Measurements from ENCODE around the gene IFI30. TPM values are rescaled to one million over a fixed set of nuclear protein-coding genes. Genes with fewer than 3 reads are reported as not detected.

IFI30 gene
- total RNA-seq, 2 experiments from 2014 or later: 23.7 to 26.9 TPM

GRCh38 chr19:18220632-18221275 is 47.1 kb downstream of the IFI30 start:
- DNase-seq: no peak
- peaks cover 32% of the 10 kb centered on the region for H3K27me3 Mint-ChIP-seq
- no peaks in the 10 kb centered on the region for H3K36me3 Mint-ChIP-seq
- H3K4me3 Mint-ChIP-seq: no peak overlapping the region
- no peaks in the 10 kb centered on the region for H3K9me3 Mint-ChIP-seq
- H3K4me1 Mint-ChIP-seq (ENCODE audit: low read depth): peaks cover 18% of the 10 kb centered on the region
- POLR2A ChIA-PET: no interaction called here
- intact Hi-C loops (cut with micrococcal nuclease): no loop called here
- CTCF ChIA-PET: interaction anchor here (1.0 to 1.5 kb wide), 2 partner anchors 31 to 168 kb away, joined by 4 to 6 read pairs; no protein-coding TSS in a partner anchor
- H3K27ac Mint-ChIP-seq: no peak overlapping the region

DNA sequence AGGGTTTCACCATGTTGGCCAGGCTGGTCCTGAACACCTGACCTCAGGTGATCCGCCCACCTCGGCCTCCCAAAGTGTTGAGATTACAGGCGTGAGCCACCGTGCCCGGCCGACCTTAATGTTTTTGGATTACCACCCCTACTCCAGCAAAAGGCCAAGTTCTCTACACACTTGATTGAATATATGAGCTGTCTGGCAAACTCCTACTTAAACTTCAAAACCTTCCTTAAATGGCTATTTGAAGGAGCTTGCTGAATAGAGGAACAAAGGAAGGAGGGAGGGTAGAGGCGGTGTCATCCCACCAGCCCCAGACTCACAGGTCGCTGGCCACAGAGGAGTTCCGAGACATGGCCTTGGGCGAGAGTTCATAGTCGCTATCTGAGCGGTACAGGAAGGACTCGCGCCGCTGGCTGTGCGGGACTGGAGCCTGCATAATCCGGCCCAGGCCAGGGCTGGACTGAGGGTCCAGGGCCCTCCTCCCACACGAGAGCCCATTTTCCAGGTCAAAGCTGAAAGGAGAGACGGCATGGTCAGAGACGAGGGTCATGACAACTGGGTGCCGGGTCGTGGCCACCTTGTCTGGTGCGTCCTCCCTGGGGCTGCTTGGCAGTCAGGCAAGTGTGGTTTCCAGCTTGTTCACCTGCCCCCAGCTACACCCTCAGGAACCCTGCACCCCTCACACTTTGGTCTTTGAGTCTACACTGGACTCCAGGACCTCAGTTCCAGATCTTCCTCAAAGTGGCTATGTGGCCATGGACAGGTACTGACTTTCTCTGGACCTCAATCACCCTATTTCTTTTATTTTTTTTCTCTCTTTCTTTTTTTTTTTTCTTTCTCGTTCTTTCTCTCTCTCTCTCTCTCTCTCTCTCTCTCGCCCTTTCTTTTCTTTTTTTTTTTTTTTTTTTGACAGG is 48.5 kb downstream of the IFI30 start:
- Mint-ChIP-seq H3K4me3 (no peak overlapping the region), H3K27ac (no peak overlapping the region), H3K27me3 (peaks cover 40% of the 10 kb centered on the region), H3K36me3 (no peaks in the 10 kb centered on the region), H3K9me3 (no peaks in the 10 kb centered on the region), H3K4me1 (ENCODE audit: low read depth) (peaks cover 21% of the 10 kb centered on the region)
- CTCF ChIA-PET: interaction anchor here (1.0 to 2.3 kb wide), 4 partner anchors 14 to 57 kb away, joined by 3 to 9 read pairs (median 4); no protein-coding TSS in a partner anchor
- intact Hi-C loops (cut with micrococcal nuclease): no loop called here
- no peak for DNase-seq
- POLR2A ChIA-PET: interaction anchor here (0.6 kb wide), 1 partner anchor 362 kb away, joined by 3 read pairs; the partner anchor contains the start of gene RPL18A

DNA sequence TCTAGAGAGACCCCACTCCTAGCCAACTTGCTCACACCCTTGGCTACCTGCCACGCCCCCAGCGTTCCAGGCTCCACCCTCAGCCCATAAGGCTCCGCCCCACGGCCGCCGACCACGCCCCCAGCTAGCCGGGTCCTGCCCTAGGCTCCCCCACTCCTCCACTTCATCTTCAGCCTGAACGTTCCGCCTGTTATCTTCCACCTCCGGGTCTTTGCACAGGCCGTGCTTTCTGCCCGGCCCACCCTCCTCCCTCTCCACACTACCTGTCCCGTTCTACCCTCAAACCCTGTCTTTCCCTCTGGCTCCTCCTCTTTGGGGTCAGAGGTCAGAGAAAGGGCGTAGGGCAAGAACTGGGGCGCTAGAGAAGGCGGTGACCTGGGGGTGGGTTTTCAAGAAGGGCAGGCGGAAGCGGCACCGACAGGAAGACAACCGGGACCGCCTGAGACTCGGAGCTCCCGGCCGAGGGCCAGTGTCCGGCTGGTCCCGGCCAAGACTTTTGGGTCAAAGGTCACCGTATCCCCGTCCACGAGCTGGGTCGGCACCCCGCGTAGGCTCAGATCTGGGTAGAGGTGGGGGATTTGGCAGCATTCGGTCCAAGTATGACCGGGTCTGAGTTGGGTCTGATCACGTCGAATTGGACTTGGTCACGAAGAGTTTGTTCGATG is 50.4 kb downstream of the IFI30 start:
- ChIA-PET POLR2A (interaction anchor here (0.6 to 1.2 kb wide), 2 partner anchors 31 to 66 kb away, joined by 3 read pairs; partner anchors contain the start of gene MPV17L2), CTCF (interaction anchor here (0.6 to 1.4 kb wide), 14 partner anchors 9 to 164 kb away, joined by 3 to 13 read pairs (median 3); partner anchors contain the start of genes JUND and RAB3A)
- H3K9me3 Mint-ChIP-seq: no peaks in the 10 kb centered on the region
- H3K4me1 Mint-ChIP-seq (ENCODE audit: low read depth): peaks cover 21% of the 10 kb centered on the region
- peak; percentile 57 for DNase-seq
- H3K27me3 Mint-ChIP-seq: peaks cover 52% of the 10 kb centered on the region
- H3K27ac Mint-ChIP-seq: no peak overlapping the region
- peak overlapping the region; percentile 71 for H3K4me3 Mint-ChIP-seq
- intact Hi-C loops (cut with micrococcal nuclease): loop anchor here (2.0 kb wide), 2 partner anchors 63 to 71 kb away; partner anchors contain the start of gene PIK3R2
- no peaks in the 10 kb centered on the region for H3K36me3 Mint-ChIP-seq

DNA sequence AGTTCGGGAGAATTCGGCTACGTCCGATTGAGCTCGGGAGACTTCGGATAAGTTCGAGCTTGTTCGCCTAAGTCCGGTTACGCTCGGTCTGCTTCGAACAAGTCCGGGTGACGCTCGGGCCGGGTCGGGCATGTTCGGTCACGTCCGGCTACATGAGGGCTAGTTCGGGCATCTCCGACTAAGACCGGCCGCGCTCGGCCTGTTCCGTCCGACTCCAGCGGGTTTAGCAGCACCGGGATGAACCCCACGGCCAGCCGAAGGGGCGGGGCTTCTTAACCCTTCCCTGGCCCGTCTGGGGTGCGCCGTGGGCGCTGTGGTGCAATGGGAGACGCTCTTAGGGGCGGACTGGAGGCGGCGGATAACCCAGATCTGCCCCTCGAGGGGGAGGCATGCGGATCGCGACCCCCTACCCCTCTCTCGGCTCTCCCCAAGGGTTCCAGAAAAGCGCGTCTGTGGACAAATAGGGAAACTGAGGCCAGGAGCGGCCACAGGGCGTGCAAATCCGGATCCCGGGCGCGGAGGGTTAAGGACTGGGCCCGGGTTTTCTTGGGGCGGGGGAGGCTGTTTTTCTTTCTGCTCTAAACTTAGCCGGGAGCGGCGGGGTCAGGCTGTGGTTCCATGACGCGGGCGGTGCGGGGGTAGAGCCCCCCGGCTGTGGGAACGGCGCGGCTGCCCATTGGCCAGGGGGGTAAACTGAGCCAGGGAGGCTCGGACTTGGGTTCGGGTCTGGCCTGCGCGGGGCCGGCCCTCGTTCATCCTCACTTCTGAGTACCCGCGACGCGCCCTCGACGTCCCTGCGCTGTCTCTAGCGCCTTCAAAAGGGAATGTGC is 51.1 kb downstream of the IFI30 start:
- intact Hi-C loops (cut with micrococcal nuclease): loop anchor here (2.0 kb wide), 2 partner anchors 64 to 72 kb away; partner anchors contain the start of gene PIK3R2
- peak overlapping the region; percentile 71 for H3K4me3 Mint-ChIP-seq
- H3K9me3 Mint-ChIP-seq: no peaks in the 10 kb centered on the region
- peak; percentile 96 for DNase-seq
- ChIA-PET CTCF (interaction anchor here (0.6 to 1.4 kb wide), 14 partner anchors 8 to 164 kb away, joined by 3 to 13 read pairs (median 4); partner anchors contain the start of genes JUND and RAB3A), POLR2A (interaction anchor here (0.6 to 1.2 kb wide), 2 partner anchors 32 to 67 kb away, joined by 3 read pairs; partner anchors contain the start of gene MPV17L2)
- H3K27ac Mint-ChIP-seq: no peak overlapping the region
- H3K4me1 Mint-ChIP-seq (ENCODE audit: low read depth): peaks cover 21% of the 10 kb centered on the region
- no peaks in the 10 kb centered on the region for H3K36me3 Mint-ChIP-seq
- H3K27me3 Mint-ChIP-seq: peaks cover 57% of the 10 kb centered on the region

- H3K4me1 Mint-ChIP-seq (ENCODE audit: low read depth): peaks cover 21% of the 10 kb centered on the region
- H3K9me3 Mint-ChIP-seq: no peaks in the 10 kb centered on the region
- H3K4me3 Mint-ChIP-seq: peak overlapping the region; percentile 71
- peaks cover 58% of the 10 kb centered on the region for H3K27me3 Mint-ChIP-seq
- no peaks in the 10 kb centered on the region for H3K36me3 Mint-ChIP-seq
- intact Hi-C loops (cut with micrococcal nuclease): loop anchor here (2.0 kb wide), 2 partner anchors 65 to 73 kb away; partner anchors contain the start of gene PIK3R2
- DNase-seq: no peak
- POLR2A ChIA-PET: no interaction called here
- CTCF ChIA-PET: interaction anchor here (1.2 to 1.3 kb wide), 2 partner anchors 17 to 163 kb away, joined by 3 to 4 read pairs; no protein-coding TSS in a partner anchor
- no peak overlapping the region for H3K27ac Mint-ChIP-seq
Measured at GRCh38 chr19:18225355-18225701, 51.7 kb downstream of the IFI30 start.

DNA sequence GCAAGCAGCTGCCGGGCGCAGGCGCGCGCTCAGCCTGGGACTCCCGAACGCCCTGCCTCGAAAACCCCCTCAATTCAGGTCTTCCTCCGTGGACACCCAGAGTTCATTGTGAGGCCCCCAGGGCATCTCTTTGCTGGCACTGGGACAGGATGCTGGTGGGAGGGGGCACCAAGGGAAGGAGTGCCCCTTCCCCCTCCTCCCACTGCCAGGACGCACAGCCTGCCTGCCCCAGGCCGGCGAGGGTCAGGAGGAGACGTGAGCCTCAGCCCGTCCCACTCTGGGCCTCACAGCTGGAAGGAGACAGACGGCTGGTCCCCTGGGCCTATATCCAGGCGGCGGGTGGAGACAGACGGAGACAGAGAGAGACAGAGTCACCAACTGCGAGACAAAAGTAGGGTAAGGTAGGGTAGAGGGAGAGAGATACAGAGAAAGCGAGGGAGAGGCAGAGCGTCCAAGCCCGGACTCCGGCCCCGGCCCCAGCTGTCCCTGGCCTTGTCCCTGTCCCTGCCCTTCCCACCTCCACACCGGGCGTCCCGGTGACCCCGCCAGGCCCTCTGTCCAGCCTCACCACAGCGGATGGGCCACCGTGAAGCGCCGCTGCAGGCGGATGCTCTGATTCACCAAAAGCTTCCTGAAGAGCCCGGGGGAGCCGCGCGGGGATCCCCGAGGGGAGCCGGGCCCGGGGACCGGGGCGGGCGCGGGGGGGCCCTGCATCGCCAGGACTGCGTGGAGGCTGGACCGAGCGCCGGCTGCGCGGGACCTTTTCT is 52.3 kb downstream of the IFI30 start, which contains the start of gene PDE4C:
PDE4C (minus strand) TSS at position 737 of the 767 bp plus-strand sequence; CDS start at position 714, 23 bp downstream.
- peak; percentile 18 for DNase-seq
- peak within 1 kb of the TSS; percentile 71 for H3K4me3 Mint-ChIP-seq
- no peaks in the 10 kb centered on the region for H3K36me3 Mint-ChIP-seq
- peaks cover 59% of the 10 kb centered on the region for H3K27me3 Mint-ChIP-seq
- intact Hi-C loops (cut with micrococcal nuclease): loop anchor here (2.0 kb wide), 3 partner anchors 19 to 73 kb away; partner anchors contain the start of gene PIK3R2
- ChIA-PET CTCF (interaction anchor here (1.1 to 1.3 kb wide), 3 partner anchors 18 to 163 kb away, joined by 3 to 4 read pairs (median 3); no protein-coding TSS in a partner anchor), POLR2A (no interaction called here)
- H3K27ac Mint-ChIP-seq: no peak within 1 kb of the TSS
- H3K9me3 Mint-ChIP-seq: no peaks in the 10 kb centered on the region
- H3K4me1 Mint-ChIP-seq (ENCODE audit: low read depth): peaks cover 18% of the 10 kb centered on the region

DNA sequence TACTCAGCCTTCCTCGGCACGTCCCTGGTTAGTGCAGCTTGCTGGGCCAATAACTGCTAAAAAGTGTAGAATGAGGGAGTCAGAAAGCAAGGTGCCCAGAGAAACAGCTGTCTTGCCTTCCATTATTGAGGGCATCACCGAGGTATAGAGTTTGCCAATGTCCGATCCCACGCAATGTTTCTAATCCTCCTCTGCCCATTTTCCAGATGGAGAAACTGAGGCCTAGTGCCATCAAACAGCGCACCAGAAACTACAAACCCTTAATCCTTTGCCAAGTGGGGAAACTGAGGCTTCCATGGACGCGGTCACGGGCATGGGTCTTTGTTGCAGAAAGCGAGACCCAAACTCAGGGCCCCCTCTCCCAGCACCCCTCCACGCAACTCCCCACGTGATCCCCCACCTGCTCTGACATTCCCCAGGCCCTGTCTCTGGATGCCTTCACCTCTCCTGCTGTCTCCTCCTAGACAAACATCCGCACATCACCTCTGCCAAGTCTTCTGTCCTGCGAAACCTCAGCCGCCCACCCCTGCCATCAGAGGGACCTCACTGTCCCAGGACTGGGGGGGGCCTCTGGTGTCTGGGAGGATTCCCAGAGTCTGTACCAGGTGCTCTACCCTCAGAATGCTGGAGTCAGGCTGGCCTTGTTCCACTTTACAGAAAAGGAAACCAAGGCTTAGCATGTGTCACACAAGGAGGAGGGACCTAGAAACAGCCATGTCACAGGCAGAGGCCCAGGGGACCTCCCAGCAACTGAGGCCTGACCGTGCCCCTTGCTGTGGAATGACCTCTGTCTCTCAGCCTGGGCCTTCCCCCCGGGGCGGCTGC is 53.6 kb downstream of the IFI30 start:
- intact Hi-C loops (cut with micrococcal nuclease): loop anchor here (2.0 kb wide), 1 partner anchor 18 kb away; no protein-coding TSS in a partner anchor
- Mint-ChIP-seq H3K27me3 (peaks cover 64% of the 10 kb centered on the region), H3K4me1 (ENCODE audit: low read depth) (peaks cover 18% of the 10 kb centered on the region), H3K36me3 (no peaks in the 10 kb centered on the region), H3K9me3 (no peaks in the 10 kb centered on the region), H3K4me3 (no peak overlapping the region), H3K27ac (no peak overlapping the region)
- no peak for DNase-seq
- ChIA-PET CTCF (interaction anchor here (1.1 kb wide), 1 partner anchor 25 kb away, joined by 3 read pairs; no protein-coding TSS in a partner anchor), POLR2A (no interaction called here)
